Loucy (cell line): ENCODE measurements around the gene CES5A.
"Not testable (repeated sequence)": the region's sequence is repeated elsewhere in the genome, so short reads cannot be mapped to it uniquely, and the experiment has no call there.

ENCODE experiments used
- H2AFZ ChIP-seq: fragments of 200-600 bp; sonication (generic); 2 replicates; pipeline ENCODE4 v1.6.0; 2016; ENCODE audit warnings: antibody characterized with exemption, mild to moderate bottlenecking, low read length, moderate library complexity
- H3F3A ChIP-seq: fragments of 200-600 bp; 2 replicates; pipeline ENCODE4 v1.6.0; 2016; ENCODE audit warnings: antibody characterized with exemption, low read depth, mild to moderate bottlenecking
- H3K27me3 ChIP-seq: fragments of 200-600 bp; sonication (generic); 2 replicates; pipeline ENCODE4 v1.6.1; 2014; ENCODE audit warnings: low read length, mild to moderate bottlenecking; ENCODE audit not compliant: insufficient read depth, poor library complexity, severe bottlenecking
- H3K36me3 ChIP-seq: fragments of 200-600 bp; sonication (generic); 2 replicates; pipeline ENCODE4 v1.6.1; 2016; ENCODE audit warnings: low read length; ENCODE audit not compliant: insufficient read depth
- H3K4me1 ChIP-seq: fragments of 200-600 bp; sonication (generic); 2 replicates; pipeline ENCODE4 v1.5.1; 2014; ENCODE audit warnings: low read length, mild to moderate bottlenecking; ENCODE audit not compliant: insufficient read depth, poor library complexity, severe bottlenecking
- H3K4me2 ChIP-seq: fragments of 200-600 bp; sonication (generic); 2 replicates; pipeline ENCODE4 v1.6.0; 2014; ENCODE audit warnings: antibody characterized with exemption, low read length, low read depth, mild to moderate bottlenecking; ENCODE audit not compliant: poor library complexity, severe bottlenecking
- H3K4me3 ChIP-seq: fragments of 200-600 bp; sonication (generic); 2 replicates; pipeline ENCODE4 v1.5.1; 2014; ENCODE audit warnings: low read length, mild to moderate bottlenecking, mixed read lengths; ENCODE audit not compliant: poor library complexity, severe bottlenecking
- H3K79me2 ChIP-seq: fragments of 200-600 bp; sonication (generic); 2 replicates; pipeline ENCODE4 v1.6.1; 2014; ENCODE audit warnings: low read length; ENCODE audit not compliant: insufficient read depth
- H3K9ac ChIP-seq: fragments of 200-600 bp; sonication (generic); 2 replicates; pipeline ENCODE4 v1.6.0; 2014; ENCODE audit warnings: mild to moderate bottlenecking, low read depth, low read length, moderate library complexity; ENCODE audit not compliant: poor library complexity, severe bottlenecking
- H3K9me2 ChIP-seq: fragments of 200-600 bp; sonication (generic); replicated peaks from 2 replicates; pipeline ENCODE4 v1.6.1; 2016; ENCODE audit warnings: low read depth, low read length, mixed read lengths
- H3K9me3 ChIP-seq: fragments of 200-600 bp; sonication (generic); 2 replicates; pipeline ENCODE4 v1.6.1; 2014; ENCODE audit warnings: mild to moderate bottlenecking, antibody characterized with exemption, low read length, low read depth; ENCODE audit not compliant: insufficient read depth
- H4K20me1 ChIP-seq: fragments of 200-600 bp; sonication (generic); 2 replicates; pipeline ENCODE4 v1.6.0; 2014; ENCODE audit warnings: antibody characterized with exemption, low read length, mild to moderate bottlenecking; ENCODE audit not compliant: insufficient read depth, poor library complexity, severe bottlenecking
- EZH2phosphoT487 ChIP-seq: fragments of 200-600 bp; IDR thresholded peaks from 2 replicates; pipeline ENCODE4 v1.6.1; 2018; ENCODE audit warnings: antibody characterized with exemption, mild to moderate bottlenecking, moderate library complexity, borderline replicate concordance
- TF ChIP-seq, protein P1 (sequence below): fragments of 200-600 bp; sonication (generic); conservative IDR thresholded peaks from 2 replicates; pipeline ENCODE4 v1.5.1; 2014; ENCODE audit warnings: mild to moderate bottlenecking, antibody characterized with exemption, low read length

Gene CES5A

DNA sequence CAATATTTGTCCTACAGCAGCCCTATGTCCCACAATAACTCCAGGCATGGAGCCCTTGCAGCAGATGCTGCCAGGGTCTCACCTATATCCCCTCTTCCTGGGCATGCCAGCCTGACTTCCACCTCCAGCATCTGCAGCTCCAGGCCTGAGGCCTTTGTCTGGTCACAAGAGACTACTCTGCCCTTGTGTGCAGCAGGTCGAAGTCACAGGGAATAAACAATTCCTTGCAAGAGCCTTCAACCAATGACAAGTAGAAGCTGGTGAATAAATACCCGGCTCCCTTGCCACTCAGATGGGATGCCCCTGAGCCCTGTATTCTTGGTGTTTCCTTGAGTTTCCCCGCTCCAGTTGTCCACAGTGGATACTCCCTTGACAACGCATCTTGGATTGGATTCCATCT lies 65.3 kb downstream of the CES5A start:
- H3K4me1 ChIP-seq, result no peaks in the 10 kb centered on the region
- no peaks in the 10 kb centered on the region for H3K9me2 ChIP-seq
- no peaks in the 10 kb centered on the region for H4K20me1 ChIP-seq
- H3F3A ChIP-seq, result no peaks in the 10 kb centered on the region
- H3K9me3 ChIP-seq, result no peaks in the 10 kb centered on the region
- no peaks in the 10 kb centered on the region for H3K36me3 ChIP-seq
- no peaks in the 10 kb centered on the region for H3K27me3 ChIP-seq
- H3K79me2 ChIP-seq, result no peaks in the 10 kb centered on the region
- H2AFZ ChIP-seq, result no peak overlapping the region
- TF ChIP-seq EZH2phosphoT487, result no peak
- TF ChIP-seq, protein P1, sequence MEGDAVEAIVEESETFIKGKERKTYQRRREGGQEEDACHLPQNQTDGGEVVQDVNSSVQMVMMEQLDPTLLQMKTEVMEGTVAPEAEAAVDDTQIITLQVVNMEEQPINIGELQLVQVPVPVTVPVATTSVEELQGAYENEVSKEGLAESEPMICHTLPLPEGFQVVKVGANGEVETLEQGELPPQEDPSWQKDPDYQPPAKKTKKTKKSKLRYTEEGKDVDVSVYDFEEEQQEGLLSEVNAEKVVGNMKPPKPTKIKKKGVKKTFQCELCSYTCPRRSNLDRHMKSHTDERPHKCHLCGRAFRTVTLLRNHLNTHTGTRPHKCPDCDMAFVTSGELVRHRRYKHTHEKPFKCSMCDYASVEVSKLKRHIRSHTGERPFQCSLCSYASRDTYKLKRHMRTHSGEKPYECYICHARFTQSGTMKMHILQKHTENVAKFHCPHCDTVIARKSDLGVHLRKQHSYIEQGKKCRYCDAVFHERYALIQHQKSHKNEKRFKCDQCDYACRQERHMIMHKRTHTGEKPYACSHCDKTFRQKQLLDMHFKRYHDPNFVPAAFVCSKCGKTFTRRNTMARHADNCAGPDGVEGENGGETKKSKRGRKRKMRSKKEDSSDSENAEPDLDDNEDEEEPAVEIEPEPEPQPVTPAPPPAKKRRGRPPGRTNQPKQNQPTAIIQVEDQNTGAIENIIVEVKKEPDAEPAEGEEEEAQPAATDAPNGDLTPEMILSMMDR, result no peak
- H3K4me2 ChIP-seq, result no peak overlapping the region
- no peak overlapping the region for H3K9ac ChIP-seq
- no peak overlapping the region for H3K4me3 ChIP-seq

DNA sequence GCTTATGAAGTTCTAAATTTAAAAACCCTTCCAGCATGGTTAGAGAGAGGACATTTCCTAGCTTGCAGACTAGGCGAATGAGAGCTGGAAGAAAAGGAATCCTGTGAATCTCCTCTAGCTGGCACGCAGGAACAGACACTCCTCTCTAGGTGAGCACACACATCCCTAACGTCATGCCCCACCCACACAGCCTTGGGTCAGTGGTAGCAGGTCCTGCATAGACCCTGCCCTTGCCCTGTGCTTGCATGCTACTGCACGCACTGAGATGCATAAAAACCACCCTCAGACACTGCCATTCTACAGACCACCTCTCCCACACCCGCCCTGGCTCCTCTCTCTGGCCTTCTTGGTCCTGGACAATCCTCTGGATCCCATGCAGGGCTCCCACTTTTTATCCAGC lies 65.8 kb downstream of the CES5A start:
- Histone ChIP-seq H3K4me1 (no peaks in the 10 kb centered on the region), H3K9me3 (no peaks in the 10 kb centered on the region), H3K36me3 (no peaks in the 10 kb centered on the region), H3K9me2 (no peaks in the 10 kb centered on the region), H2AFZ (no peak overlapping the region), H3K4me2 (no peak overlapping the region), H4K20me1 (no peaks in the 10 kb centered on the region), H3K79me2 (no peaks in the 10 kb centered on the region), H3K27me3 (no peaks in the 10 kb centered on the region), H3K4me3 (no peak overlapping the region), H3F3A (no peaks in the 10 kb centered on the region), H3K9ac (no peak overlapping the region)
- TF ChIP-seq, protein P1, result no peak
- TF ChIP-seq EZH2phosphoT487, result no peak

DNA sequence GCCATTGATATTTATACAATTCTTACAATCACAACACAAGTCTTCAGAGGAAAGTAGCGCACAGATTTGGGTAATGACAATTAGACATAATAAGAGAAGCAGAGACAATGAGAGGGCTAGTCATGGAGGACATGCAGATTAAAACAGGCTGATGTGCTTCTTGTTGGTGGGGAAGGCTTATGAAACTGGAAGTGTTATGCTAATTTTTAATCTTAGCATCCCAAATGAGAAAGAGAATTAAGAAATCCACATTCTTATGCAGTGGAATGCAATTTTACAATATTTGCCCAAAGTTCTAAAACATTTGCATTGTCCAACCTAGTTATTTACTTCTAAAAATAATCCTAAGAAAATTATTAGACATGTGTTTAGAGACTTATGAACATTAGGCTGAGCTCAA lies 66.9 kb downstream of the CES5A start:
- H3F3A ChIP-seq, H3K4me3 ChIP-seq, H3K27me3 ChIP-seq: not testable (repeated sequence)

DNA sequence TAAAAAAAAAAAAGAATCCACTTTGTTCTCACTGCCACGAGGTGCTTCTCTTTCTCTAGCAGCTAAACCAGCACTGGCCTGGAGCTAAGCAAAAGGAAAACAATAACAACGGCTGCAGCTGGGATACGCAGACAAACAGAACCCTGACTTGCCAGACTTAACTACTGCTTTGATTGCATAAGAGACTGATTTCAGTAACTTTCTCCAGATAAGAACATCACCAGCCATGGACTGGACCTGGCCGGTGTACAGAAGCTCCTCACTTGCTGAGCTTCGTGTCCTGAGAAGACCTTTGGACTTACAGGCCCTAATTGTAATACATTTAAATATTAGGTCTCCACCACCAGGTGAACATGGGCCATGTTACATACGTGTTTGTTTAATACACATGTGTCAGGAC lies 70.1 kb downstream of the CES5A start:
- not testable (repeated sequence) for H2AFZ ChIP-seq, H3K9ac ChIP-seq, H3K27me3 ChIP-seq, H3K4me2 ChIP-seq, H3K9me2 ChIP-seq, H3F3A ChIP-seq, H3K9me3 ChIP-seq, H3K4me1 ChIP-seq, H3K79me2 ChIP-seq, H3K4me3 ChIP-seq, H4K20me1 ChIP-seq, H3K36me3 ChIP-seq

More for the DNA sequence above, 66.9 kb downstream of the CES5A start:
- H3K79me2 ChIP-seq, H2AFZ ChIP-seq, H3K9ac ChIP-seq, H3K4me1 ChIP-seq, H3K9me2 ChIP-seq, H3K4me2 ChIP-seq, H3K9me3 ChIP-seq, H3K36me3 ChIP-seq, H4K20me1 ChIP-seq: not testable (repeated sequence)

GRCh38 chr16:55803681-55804080 lies 71.5 kb downstream of the CES5A start:
- not testable (repeated sequence) for H3K9me2 ChIP-seq, H3K9ac ChIP-seq, H3K4me3 ChIP-seq, H3K4me2 ChIP-seq, H2AFZ ChIP-seq, H3K79me2 ChIP-seq, H3K4me1 ChIP-seq, H4K20me1 ChIP-seq, H3K9me3 ChIP-seq, H3K27me3 ChIP-seq, H3K36me3 ChIP-seq, H3F3A ChIP-seq
